GM12801 (cell line): ENCODE data around the gene NDUFC1.

ENCODE experiments used
- TF ChIP-seq, protein P1 (sequence below): IDR thresholded peaks from one replicate; pipeline ENCODE4 v1.5.1; 2011; ENCODE audit warnings: control low read depth; ENCODE audit not compliant: insufficient read length; ENCODE audit errors: extremely low read depth

The NDUFC1 gene

DNA sequence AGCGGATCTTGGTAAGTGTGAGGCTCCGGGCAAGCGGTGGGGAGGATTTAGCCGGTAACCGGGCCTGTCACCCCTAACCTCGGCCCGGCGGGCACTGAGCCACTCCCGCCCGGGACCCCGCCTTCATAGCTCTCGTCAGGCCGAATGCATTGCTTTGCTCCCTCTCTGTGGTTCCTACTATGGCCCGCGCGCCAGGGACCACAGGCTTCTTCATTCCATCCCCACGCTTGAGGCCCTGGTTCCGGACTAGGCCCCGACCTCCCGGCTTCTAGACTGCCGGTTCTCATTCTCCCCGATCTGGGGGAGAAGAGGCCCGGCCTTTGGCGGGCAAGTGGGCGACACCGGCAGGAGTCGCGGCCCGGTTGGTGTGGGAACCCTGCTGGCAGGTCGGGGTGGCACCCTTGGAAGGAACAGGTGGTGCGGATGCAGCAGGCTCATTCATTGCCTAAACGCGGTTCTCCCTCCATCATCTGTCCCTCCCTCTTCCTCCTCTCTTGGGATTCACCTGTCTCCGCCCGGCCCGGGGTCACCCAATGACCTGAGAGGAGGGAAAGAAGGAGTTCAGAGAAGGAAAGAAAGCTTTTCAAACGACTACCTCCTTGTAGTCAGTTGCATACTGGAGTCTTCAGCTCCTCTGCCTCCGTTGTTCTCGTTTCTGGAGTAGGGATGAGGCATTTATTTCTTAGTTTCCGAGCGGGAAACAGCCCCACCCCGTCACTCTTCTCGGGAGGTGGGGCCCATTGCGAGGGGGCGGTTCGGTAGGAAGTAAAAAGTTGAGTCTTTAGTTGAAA lies at the start of gene NDUFC1:
TSS of gene NDUFC1 (minus strand) at position 657 of the 791 bp plus-strand sequence. CDS start 6,679 bp downstream, outside the sequence.
- TF ChIP-seq, protein P1, sequence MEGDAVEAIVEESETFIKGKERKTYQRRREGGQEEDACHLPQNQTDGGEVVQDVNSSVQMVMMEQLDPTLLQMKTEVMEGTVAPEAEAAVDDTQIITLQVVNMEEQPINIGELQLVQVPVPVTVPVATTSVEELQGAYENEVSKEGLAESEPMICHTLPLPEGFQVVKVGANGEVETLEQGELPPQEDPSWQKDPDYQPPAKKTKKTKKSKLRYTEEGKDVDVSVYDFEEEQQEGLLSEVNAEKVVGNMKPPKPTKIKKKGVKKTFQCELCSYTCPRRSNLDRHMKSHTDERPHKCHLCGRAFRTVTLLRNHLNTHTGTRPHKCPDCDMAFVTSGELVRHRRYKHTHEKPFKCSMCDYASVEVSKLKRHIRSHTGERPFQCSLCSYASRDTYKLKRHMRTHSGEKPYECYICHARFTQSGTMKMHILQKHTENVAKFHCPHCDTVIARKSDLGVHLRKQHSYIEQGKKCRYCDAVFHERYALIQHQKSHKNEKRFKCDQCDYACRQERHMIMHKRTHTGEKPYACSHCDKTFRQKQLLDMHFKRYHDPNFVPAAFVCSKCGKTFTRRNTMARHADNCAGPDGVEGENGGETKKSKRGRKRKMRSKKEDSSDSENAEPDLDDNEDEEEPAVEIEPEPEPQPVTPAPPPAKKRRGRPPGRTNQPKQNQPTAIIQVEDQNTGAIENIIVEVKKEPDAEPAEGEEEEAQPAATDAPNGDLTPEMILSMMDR, result no peak

DNA sequence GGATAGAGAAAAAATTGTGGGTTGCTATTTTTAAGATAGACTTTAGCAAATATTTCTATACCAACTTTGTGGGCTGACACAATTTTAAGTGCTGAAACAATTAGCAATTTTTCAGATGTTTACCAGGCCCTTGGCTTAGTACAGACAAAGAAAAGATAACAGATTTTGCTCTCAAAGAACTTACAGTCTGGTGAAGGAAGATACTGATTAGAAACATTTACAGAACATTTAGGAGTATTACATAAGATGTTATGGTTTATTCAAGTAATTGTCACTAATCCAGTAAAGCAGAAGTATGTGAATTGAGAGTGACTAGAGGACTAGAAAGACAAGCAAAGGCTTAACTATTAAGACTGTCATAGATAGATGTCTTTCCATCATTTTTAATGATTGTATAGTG lies 35.3 kb upstream of the NDUFC1 start:
- TF ChIP-seq, protein P1, result no peak

DNA sequence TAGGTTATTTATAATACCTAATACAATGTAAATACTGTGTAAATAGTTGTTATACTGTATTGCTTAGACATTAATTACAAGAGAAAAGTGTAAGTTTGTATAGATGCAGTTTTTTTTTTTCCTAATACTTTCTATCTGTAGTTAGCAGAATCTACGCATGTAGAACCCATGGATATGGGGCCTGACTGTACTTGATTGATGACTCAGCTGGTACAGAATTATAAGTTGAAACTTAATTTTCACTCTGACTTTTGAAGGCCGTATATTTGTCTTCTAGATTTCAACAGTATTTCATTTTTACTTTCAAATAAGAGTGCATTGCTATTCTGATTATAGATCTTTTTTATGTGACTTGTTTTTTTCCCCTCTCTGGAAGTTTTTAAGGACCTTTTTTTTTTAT lies 30.8 kb upstream of the NDUFC1 start:
- TF ChIP-seq, protein P1, result no peak

DNA sequence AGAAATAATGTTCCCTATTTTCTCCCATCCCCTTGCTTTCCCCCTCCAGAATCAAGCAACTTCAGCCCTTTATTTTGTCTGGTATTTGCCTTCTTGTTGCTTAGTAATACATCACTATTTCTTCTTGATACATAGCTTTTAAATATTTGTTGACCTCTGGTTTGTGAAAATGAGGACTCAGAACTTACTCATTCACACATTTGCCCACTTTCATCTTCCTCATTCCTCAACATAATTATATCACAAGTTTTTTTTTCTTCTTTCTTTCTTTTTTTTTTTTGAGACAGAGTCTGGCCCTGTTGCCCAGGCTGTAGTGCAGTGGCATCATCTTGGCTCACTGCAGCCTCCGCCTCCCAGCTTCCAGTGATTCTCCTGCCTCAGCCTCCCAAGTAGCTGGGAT lies 28.9 kb upstream of the NDUFC1 start:
- TF ChIP-seq, protein P1, result no peak

DNA sequence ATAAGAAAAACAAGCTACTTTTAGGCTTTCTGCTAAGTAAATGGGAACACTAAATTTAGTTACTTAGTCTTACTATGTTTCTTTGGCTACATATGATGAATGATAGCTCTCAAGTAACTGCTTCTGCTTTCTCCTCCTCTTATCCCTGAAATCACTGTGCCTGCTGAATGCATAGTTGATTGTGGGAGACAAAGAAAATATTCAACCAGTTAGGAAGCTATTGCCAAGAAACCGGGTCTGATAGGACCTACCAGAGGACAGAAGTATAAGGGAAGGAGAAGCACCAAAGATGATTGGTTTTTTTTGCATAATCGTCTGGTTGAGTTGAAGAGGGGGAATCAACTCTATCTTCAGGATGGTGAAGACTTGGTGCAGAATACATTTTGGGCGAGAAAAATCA lies 28.0 kb upstream of the NDUFC1 start:
- TF ChIP-seq, protein P1, result no peak

DNA sequence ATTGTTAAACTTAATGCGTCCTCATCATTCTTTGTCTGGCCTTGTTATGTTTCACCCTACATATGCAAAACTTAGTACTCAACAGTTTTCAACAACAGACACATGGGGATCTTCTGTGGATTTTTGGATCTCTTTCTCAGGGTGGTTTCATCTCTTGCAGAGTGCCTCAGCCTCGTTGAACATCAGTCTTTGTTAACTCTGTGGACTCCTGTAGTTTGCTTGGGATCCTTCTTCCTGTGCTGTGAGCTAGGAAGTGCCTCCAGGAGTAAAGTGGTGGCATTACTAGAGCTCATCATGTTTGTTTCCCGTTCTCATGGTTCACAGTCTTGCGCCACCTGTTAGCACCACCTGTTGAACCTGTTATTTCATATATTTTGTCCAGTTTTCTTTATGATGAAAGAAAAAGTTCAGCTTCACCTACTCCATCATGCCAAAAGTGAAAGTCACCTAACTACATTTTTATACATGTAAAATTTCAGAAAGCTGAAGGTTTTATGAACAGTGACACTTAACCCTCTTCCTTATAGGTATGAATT lies 27.5 kb upstream of the NDUFC1 start:
- TF ChIP-seq, protein P1, result no peak

DNA sequence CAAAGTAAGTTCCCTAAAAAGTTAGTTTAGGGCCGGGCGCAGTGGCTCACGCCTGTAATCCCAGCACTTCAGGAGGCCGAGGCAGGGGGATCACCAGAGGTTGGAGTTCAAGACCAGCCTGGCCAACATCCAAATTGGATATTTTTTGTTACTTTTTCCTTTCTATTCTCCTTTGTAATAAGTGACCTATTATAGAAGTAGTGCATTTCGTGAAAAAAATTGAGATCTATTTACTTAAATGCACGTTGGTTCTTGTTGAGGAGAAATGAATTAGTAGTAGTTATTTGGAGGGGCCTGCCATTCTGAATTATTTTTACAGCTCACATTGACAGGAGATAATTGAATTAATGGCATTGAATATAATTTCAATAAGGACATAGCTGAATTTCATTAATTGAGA lies 22.3 kb upstream of the NDUFC1 start:
- TF ChIP-seq, protein P1, result no peak
